ENCODE results near the gene MN1.

MN1 gene

GRCh38 chr22:27782088-27782487 lies 19.5 kb downstream of the MN1 start:
- DNase-seq: no peak

- DNase-seq: no peak
These were observed 21.4 kb downstream of the MN1 start for GRCh38 chr22:27780161-27780575.

DNA sequence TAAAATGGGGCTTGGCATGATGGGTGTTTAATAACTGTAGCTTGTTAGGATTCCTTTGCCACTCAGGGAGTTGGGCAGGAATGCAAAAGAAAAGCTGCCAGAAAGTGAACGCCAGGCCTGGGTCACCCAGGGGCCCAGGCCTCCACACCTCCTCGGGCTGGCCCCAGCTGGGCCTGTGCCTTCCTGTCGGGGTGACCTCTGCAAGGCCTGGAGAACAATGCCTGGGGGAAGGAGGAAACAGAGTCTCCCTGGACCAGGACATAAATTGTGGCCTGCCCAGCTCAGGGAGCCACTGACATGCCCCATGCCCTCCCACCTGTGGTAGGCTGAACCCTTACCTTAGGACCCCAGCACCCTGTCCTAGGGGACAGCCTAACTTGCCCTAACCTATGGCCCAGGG lies 21.9 kb downstream of the MN1 start:
- DNase-seq: no peak

GRCh38 chr22:27778294-27779090 lies 23.1 kb downstream of the MN1 start:
- DNase-seq: no peak

- no peak for DNase-seq
These were observed 24.4 kb downstream of the MN1 start for GRCh38 chr22:27777128-27777527.

DNA sequence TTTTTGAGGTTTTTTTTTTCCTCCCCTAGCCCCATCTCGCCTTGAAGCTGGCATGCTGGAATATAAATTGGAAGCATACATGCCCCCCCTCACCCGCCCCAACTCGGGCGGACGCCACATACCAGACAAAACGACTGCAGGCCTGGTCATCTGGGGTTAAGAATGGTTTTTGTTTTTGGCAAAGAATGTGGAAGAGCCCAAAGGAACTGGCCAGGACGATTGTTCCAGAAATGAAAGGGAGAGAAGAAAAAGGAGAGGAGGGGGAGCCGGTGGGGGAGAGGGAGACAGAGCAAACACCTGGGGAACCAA lies 25.0 kb downstream of the MN1 start:
- no peak for DNase-seq

- no peak for DNase-seq
These were observed 25.6 kb downstream of the MN1 start for GRCh38 chr22:27775758-27776649.

- no peak for DNase-seq
These were observed 26.4 kb downstream of the MN1 start for GRCh38 chr22:27775087-27775698.

DNA sequence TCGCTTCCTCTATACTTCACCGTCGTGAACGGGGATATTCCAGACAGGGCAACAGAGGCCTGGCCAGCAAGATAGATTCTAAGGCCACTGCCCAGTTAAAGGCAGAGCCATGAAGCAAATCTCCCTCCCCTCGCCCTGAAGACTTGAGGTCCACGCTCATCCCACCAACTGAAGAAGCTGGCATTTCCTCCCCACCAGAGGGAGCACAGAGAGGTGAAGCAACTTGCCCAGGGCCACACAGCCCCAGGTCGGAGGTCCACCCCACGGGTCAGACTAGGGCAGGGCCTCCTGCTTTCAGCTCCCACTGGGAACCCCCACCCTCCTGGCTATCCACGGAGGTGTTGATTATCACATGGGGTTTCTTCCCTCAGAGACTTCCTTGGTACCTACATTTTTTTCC lies 27.4 kb downstream of the MN1 start:
- DNase-seq: no peak

GRCh38 chr22:27772984-27773498 lies 28.5 kb downstream of the MN1 start:
- DNase-seq: no peak

DNA sequence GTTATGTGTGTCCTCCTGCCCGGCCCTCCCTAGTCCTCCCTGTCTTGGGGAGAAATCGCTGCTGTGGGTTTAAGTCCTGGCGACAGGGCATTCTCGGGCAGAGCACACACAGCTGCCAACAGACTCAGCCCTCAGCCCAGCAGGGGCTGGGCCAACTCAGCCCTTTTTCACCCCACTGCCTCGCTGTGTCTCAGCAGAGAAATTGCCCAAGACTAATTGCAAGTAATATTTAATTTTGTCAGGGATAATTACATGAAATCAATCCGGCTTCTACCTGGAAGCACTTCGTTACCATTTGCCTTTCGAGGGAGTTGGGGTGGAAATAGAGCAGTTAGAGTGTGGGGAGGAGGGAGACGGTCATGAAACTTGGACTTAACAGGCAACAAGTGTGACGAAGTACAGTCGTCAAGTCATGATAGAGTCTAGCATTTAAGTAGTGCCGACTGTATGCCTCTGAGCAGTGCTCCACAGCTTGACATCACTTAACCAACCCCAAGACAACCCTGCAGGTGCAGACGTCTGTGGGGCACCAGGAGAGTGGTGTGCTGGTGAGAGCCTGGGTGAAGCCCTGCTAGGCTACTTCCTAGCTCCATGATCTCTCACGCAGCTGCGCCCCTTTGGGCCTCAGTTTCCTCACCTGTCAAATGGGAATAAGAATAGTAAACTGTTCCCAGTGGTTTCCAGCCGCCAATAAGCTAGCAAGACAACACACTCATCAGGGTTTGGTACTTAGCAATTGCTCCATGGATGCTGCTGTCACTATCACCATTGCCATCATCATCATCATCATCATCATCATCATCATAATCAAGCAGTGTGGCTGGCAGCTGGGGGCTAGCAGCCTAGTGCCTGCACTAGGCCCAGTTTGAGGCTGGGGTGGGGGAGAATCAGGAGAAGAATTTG lies 29.2 kb downstream of the MN1 start:
- DNase-seq: no peak

- no peak for DNase-seq
These were observed 29.9 kb downstream of the MN1 start for GRCh38 chr22:27771637-27772036.

- DNase-seq: no peak
These were observed 32.5 kb downstream of the MN1 start for GRCh38 chr22:27769012-27769411.

DNA sequence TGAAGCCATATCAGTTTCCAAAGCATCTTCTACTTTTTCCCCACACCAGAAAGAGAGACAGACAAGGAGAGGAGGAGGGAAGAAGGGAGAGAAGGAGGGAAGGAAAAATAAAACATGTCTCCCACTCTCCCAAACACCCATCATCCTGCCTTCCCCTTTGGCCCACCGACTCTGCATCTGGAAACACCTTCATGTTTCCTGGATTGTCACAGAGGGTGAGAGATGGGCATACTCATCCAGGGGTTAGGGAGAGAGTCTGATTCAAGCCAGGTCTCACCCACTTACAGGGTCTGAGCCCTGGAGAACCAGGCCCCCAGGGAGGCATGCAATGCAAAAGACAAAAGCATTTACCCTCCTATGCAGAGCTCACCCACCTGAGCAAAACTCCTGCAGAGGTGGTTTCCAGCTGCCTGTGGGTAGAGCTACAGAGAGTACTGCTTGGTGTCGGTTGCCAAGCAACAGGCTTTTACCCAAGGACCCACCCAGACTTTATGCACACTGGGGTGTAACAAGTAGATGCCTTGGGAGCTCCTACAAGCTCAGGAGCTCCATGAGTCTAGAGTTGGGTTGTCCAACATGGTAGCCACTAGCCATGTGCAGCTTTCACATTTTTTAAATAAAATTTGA lies 33.4 kb downstream of the MN1 start:
- no peak for DNase-seq

DNA sequence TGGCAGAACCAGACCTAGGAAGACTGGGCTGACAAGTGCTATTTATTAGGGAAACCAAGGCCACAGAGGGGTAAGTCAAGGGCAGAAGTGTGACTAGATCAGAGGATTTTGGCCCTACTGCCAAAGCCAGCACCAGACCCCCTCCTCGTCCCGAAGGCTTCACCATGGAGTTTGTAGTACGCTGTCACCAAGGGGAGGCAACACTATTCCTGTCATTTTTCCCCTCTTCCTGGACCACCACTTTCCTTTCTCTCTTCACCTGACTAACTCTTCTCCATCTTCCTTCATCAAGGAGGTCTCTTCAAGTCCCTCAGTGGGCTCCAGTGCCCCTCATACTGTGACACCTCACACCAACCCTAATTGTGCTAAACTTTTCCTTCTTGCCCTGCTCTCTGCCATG lies 34.9 kb downstream of the MN1 start:
- DNase-seq: no peak

- DNase-seq: no peak
These were observed 35.8 kb downstream of the MN1 start for GRCh38 chr22:27765706-27766291.

- DNase-seq: no peak
These were observed 36.8 kb downstream of the MN1 start for GRCh38 chr22:27764722-27765236.

DNA sequence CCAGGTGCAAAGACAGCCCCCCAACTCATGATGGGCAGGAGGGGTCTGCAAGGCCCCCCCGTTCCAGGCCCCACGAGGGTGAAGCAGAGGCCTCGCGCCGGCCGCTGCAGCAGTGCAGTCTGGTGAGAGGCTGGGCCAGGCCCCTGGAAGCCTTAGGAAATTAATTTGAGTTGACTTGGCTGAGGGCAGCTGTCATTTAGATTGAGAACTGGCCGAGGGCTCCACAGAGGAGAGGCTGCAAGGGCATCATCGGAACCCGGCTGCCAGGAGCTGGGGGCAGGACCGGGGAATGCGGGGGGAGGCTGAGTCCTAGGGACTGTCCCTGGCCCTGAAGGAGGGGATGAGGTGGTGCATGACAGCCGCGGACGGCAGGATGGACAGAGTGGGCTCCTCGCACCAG lies 39.9 kb downstream of the MN1 start:
- DNase-seq: no peak

DNA sequence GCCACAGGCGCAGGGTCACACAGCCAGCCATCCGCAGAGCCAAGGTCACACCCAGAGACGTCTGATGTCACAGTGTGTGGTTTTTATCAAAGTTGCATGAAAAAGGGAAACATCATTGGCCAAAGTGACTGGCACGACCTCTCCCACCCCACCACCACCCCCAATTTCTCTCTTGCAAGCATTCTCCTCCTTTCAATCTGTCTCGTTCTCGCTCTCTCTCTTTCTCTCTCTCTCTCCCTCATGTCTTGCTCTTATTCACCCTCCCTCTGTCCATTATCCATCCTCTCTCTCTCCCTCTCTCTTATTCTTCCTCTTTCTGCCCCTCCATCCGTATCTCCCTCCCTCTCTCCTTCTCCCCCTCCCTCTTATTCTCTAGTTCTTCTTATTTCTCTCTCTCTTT lies 40.6 kb downstream of the MN1 start:
- DNase-seq: peak; percentile 27

- no peak for DNase-seq
These were observed 41.1 kb downstream of the MN1 start for GRCh38 chr22:27760474-27760873.

- no peak for DNase-seq
These were observed 43.5 kb downstream of the MN1 start for GRCh38 chr22:27757928-27758525.
